Amygdala (tissue), 56 donors: Measurements from ENCODE around the gene IGF1R.
"Not testable (repeated sequence)": the region's sequence is repeated elsewhere in the genome, so short reads cannot be mapped to it uniquely, and the experiment has no call there.

Source experiments
- DNase-seq, 56 donors: peaks; one replicate each; lab custom pipeline; 2025; lab: John Stamatoyannopoulos, UW

IGF1R gene

DNA sequence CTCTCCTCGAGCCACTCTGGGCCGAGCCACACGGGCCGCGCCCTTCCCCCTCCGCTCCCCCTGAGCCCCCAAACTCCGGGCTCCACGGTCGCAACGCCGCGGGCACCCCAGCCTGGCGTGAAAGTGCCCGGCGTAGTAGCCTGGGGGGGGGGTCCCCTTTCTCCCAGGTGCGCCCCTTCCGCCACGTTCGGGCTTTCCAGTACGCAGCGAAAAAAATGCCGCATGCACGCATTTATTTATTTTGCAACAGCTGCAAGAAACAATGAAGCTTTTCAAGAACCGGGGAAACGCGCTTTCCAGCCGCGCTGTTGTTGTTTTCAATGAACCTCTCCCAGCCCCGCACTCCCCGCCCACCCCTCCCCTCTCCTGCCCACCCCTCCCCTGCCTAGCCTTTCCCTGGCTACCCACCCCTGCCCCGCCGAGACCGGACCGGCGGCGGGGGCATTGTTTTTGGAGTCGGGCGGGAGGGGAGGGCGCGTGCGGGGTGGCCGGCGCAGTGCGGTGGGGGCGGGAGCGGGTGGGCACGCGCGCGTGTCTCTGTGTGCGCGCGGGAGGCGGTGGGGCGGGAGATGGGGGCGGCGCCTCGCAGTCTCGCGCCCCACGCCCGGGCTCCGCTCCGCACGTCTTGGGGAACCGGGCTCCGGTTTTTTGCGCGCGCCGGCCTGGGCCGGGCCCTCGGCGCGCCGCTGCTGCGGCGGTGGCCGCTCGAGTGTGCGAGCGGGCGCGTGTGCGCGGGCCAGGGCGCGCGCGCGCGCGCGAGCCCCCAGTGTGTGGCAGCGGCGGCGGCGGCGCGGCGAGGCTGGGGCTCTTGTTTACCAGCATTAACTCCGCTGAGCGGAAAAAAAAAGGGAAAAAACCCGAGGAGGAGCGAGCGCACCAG lies at the start of gene IGF1R:
TSS of gene IGF1R (plus strand) at position 766 of the 880 bp plus-strand sequence. CDS start 1,043 bp downstream, outside the sequence.
- DNase-seq: peak in 54 of 56 donors; percentile 29 to 97 (median 78)

DNA sequence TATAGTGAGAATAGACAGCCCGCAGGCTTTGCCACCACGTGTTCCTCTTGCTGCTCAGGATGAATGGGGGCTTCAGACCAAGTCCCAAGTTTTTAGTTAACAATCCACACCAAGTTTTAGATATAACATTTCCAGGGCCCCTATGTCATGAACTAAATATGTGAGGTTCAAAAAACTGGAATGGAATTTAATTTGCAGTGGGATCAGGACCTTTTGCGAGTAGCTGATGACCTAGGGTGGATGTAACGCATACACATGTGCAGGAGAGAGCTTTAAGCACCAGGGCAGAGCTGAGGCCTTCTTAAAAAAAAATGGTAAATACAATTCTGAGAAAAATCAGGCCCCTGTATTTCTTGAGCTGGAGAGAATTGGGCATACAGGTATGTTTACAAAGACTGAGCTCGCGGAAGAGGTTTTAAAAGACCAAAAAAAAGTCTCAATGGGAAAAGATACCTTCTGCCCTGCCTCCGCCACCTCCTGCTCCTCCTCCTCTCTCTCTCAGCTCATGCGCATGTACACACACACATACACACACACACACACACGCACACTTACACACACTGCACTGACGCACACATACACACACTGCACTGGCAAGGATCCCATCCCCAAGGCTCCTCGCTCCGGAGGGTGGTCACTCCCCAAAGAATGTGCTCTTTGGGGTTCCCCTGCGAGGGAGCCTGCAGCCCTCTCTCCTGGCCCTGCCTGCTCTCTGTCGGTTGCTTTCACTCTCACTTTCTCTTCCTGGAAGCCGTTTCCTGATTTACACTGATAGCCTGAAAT lies 48.2 kb upstream of the IGF1R start:
- peak in 11 of 56 donors; percentile 3 to 12 (median 6) for DNase-seq

DNA sequence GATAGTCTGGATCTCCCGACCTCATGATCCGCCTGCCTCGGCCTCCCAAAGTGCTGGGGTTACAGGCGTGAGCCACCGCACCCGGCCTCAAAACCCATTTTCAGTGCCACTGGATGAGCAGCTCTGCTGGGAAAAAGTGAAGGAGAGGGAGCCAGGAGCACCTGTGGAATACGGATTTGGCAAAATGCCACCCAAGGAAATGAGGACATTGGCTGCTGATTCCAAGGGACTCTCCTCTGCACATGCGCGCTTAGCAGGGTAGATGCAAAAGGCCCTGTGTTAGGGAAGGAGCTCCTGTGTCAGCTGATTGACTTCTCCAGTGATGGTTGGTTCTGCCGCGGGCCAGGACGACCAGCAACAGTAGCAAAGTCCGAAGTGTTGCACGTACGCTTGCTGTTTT lies 43.4 kb upstream of the IGF1R start:
- no peak for DNase-seq

DNA sequence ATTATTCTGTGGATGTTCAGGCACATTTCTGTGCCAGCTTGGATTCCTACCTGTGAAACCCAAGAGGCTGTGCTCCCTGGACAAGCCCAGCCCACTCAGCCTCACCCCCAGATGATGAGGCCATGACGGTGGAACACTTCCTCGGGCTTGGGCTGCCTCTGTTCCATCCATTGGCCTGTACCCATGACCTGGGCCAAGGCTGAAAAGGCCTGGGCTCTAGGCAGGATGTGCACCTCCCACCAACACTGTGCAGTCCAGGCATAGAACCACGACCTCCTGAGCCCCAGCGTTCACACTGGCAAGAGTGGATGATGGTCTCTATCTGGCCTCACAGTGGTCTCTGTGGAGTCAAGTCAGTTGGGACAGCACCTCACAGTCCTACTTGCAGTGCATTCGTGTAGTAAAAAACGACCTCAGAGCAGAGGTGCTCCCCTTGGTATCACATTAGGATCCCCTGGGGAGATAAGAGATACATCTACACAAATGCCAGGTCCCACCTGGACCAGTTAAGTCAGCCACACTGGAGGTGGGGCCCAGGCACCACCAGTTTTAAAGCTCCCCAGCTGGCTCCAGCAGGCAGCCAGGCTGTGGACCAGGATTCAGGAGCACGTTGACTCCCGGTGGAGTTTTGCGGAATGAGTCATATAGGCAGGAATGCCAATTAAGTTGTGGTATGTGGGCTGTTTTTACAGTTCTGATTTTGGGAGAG lies 39.0 kb upstream of the IGF1R start:
- no peak for DNase-seq

DNA sequence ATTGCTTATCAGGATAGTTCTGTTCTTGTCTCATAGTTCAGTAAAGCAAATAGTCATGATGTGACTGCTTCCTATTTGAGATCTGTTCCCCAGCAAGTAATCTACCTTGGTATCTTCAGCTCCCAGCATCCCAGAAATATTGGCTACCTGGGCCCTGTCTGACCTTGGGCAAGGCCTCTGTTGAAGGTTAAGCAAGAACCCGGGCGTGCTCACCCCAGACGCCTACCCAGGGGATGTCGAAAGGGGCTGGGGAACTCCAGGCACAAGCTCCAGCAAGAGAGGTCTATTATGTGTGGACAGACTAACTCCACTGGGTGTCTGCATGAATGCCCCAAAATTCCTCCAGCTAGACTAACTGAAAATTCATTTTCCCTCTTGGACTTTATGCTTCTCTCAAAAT lies 37.3 kb upstream of the IGF1R start:
- no peak for DNase-seq

DNA sequence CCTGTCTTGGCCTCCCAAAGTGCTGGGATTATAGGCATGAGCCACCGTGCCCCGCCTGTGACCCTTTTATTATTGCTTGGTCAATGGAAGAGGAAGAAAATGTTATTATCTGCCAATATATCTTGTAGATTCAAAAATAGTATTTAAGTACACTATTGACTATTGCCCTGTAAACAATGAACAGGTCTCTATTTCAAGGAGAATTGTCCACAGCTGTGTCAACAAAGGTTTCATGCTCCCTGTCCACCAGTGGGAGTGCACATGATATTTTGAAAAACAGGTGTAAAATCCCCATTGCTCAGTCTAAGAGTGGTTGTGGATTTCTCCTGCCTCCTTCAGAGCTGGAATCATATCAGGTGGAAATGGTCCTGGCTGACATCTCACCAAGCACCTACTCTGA lies 36.5 kb upstream of the IGF1R start:
- no peak for DNase-seq

DNA sequence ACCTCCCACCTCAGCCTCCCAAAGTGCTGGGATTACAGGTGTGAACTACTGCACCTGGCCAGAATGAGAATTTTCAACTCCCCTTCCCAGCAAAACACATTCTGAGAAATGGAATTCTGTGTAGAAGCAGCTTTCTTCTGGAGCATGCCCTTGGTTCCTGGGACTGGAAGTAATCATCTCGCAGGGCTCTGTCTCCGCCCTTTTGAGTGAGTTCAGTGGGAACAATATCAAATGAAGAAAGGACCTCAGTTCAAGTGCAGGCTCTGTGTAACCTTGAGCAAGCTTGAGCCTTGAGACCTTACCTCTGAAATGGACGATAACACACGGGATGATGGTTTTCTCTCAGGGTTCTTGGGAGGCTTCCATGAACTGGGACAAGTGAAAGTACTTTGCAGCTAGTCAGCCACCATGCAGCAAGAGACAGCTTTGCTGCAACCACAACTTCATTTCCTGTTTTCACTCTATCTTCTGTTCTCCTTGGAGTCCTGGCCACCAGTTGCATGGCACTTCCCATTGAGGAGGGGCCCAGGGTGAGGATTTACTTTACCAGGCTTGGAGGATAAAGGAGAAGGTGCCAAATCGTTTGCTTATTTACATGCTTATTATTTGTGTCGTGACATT lies 35.7 kb upstream of the IGF1R start:
- no peak for DNase-seq

DNA sequence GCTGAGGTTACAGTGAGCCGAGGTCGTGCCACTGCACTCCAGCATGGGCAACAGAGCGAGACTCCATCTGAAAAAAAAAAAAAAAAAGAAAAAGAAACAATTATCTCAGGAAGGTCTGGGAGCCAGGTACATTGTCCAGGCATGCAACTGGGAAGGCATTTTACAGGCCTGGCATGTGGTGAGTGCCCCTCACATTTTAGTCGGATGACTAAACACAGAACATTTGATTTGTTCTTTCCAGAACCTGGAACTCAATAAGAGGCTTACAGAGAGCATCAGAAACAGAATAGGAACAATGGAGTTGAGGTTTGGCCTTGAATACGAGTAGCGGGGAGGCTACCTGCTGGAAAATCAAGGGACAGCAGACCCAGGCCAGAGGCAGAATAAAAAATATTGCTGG lies 33.7 kb upstream of the IGF1R start:
- no peak for DNase-seq

DNA sequence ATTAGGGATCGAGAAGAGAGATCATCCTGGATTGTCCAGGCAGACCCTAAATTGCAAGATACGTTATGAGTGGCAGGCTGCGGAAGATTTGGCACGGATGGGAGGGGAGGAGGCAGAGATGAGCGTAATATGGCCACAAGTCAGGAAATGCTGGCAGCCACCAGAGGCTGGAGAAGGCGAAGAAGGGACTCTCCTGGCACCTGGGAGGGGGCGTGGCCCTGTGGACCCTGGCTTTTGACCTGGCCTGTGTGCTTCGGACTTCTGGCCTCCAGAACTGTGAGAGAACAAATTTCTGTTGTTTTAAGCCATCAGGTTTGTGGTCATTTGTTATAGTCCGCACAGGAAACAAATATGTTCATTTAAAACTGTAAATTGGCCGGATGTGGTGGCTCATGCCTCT lies 31.9 kb upstream of the IGF1R start:
- no peak for DNase-seq

DNA sequence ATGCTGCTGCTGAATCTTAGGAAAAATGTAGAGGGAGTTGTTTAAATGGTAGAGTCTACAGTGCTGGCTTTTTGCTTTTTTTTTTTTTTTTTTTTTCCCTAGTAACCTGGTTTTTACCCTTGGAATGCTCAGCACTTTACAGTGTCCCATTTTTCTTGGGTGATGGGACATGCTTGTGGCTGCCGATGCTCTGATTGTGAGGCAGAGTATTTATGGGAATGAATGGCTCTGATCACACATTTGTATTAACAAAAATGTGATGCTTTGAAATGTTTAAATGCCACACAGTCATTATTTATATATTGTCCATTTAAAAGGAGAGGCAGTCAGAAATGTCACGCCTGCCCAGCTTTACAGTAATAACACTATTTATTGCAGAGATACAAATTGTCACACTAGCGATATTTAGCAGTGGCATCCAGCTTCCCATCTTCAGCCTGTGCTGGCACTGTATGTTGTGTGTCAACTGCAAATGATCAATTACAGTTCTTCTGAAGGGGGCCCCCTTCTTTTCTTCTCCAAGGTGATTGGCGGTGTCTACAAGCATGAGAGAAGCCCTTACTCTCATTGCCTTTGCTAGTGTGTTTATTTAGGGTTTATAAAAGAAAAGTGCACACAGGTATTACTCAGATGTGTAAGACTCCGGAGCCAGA lies 30.9 kb upstream of the IGF1R start:
- DNase-seq: no peak

DNA sequence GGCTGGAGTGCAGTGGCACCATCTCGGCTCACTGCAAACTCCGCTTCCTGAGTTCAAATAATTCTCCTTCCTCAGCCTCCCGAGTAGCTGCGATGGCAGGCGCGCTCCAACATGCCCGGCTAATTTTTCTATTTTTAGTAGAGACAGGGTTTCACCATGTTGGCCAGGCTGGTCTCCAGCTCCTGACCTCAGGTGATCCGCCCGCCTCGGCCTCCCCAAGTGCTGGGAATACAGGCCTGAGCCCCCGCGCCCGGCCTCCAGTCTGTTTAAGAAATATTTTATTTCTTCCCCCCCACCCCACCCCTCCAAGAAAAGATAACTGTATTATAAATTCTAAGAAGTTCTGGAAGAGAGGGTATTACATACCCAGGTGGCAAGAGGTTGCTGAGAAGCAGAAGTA lies 29.8 kb upstream of the IGF1R start:
- DNase-seq: not testable (repeated sequence)

DNA sequence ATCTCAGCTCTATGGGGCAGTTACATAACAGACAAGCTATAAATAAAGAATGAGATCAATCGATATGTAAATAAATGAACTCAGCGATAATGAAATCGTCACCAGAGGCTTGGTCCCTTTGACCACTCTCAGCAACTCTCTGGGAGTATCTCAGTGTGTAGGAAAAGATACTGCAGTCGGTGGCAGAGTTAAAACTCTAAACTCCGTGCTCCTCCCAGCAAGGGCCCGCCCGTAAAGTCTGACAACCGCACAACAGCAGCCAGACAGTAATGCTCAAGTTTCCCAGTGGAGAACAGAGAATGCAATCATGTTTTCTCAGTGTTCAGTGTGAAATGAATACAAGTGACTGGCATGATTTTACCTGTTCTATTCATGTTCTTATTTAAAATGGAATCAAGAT lies 28.3 kb upstream of the IGF1R start:
- no peak for DNase-seq

DNA sequence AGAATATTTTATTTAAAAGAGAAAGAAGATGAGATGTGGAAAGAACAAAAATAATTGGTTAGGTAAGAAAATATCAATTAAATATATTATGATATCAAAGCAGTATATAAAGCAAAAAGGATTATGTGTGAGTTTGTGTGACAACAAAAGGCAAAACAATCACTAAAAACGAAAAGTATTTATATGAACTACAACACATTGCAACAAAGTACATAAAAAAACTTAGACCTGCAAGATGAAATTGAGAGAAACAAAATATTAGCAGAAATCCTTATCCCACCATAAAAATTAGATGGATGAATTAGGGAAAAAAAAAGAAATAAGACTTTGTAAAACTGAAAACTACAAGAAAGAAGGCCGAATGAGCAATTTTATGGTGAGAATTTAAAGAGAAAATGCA lies 27.3 kb upstream of the IGF1R start:
- DNase-seq: no peak

DNA sequence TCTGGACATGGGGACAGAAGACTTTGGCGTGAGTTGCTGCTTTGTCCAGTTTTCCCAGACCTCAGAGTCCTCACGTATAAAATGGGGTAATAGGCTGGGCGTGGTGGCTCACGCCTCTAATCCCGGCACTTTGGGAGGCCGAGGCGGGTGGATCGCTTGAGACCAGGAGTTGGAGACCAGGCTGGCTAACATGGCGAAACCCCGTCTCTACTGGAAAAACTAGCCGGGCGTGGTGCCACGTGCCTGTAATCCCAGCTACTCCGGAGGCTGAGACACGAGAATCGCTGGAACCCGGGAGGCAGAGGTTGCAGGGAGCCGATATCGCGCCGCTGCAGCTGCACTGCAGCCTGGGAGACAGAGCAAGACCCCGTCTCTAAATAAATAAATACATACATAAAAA lies 22.7 kb upstream of the IGF1R start:
- DNase-seq: no peak

DNA sequence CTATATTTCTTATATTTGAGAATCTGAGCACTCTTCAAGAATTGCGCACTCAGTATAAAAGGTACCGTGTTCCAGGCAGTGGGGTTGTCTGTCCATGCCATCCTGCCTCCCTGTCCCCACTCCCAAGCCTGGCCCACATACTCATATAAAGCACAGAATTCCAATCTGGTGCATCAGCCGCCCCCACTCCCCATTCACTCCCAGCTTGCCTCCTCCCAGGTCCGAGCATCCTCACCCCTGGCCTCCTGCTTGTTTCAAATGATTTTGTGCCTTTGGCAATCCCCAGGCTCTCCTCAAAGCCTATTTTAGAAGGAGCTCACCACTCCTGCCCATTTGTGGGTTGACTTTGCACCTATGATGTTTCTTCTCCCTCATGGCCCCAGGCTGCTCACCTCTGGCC lies 22.2 kb upstream of the IGF1R start:
- DNase-seq: no peak

DNA sequence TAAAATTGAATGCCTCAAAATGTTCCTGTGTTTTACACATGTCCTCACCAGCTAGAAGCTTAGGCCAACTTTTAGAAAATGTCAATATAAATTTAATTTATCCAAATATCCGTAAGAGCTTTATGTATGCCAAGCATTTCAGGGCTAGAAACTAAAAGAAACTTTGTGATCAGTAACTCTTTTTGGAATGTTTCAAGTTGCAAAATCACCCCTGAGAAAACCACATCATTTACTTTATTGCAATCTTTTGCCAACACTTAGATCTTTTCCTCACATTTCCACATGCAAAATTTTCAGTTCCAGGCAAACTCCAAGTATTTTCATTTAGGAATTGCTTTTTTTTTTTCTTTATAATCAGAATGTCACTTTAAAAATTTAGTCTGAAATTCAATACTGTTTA lies 20.1 kb upstream of the IGF1R start:
- DNase-seq: no peak

DNA sequence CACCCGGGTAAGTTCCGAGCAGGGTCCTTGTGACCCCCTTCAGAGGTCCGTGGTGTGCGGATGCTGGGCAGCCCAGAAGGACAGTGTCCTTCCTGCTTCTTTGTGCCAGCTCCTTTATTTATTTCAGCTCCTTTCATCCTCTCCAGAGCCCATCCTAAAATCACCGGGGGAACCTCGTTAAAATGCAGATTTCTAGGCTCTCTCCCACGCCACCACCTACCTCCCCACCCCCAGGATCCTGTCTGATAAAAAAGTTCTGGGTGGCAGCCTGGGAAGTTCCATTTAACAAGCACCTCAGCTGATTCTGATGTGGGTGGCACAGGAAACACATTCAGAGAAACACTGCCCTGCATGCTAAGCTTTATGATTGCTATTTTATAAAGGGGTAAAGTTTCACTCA lies 12.5 kb upstream of the IGF1R start:
- DNase-seq: no peak

DNA sequence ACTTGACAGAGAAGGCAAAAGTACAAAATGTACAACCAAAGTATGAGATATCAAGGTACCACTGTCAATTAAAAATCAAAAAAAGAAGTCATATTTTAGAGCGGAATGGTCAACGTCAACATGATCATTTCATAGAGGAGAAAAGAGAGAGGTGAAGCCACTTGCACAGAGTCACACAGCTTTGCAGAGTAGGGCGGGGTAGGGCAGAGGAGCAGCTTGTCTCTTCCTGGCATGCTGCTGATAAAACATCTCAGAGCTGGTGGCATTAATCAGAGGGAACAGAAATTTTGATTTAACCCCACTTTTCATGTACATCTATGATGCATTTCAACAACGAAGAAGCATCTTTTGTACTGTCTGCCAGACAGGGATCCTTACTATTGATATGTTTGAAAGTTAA lies 5.2 kb upstream of the IGF1R start:
- DNase-seq: no peak

DNA sequence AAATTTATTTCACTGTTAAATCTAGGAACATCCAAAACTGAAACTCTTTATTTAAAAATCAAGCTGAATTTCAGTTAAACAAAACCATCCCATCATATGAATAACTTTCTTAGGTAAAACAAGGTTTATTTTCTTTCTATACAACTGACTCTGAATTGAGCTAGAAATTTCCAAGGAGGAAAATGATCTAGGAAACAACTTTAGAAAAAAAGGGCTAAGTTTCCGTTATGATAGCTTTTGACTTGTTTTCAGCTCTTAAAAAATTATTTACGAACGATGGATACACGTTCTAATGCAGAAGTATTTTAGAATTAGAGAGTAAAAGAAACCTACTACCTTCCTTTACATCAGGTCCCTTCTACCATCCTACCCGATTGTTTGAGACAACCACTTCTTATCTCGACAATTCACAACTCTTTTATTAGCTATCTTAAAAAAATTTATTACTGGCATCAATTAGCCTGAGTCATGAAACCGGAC lies 1.8 kb upstream of the IGF1R start:
- DNase-seq: no peak
